ENCODE data around the gene MAP3K14.
"Not testable (repeated sequence)": the region's sequence is repeated elsewhere in the genome, so short reads cannot be mapped to it uniquely, and the experiment has no call there.

The MAP3K14 gene

DNA sequence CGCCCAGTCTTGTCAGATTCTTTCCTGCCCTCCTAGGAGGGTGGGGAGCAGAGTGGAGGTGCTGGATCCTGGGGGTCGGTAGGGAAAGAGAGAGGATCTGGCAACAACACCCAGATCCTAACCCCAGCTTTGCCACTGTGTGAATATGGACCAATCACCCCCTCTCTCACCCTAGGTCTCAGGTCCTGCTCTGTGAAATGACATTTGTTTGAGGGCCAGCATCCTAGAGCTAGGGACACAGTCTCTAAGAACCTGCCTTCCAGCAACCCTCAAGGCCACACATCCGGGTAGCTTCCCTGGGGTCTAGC lies 28.4 kb upstream of the MAP3K14 start:
- TF ChIP-seq POLR2A (IDR thresholded peaks at IDR 0.05; ENCODE audit: low read length) = no peak
- no peak for TF ChIP-seq GATA1 (IDR thresholded peaks at IDR 0.05; ENCODE audit: low read depth, low read length)
- no peak for DNase-seq

GRCh38 chr17:45343967-45344664 lies 27.3 kb upstream of the MAP3K14 start:
- not testable (repeated sequence) for DNase-seq

DNA sequence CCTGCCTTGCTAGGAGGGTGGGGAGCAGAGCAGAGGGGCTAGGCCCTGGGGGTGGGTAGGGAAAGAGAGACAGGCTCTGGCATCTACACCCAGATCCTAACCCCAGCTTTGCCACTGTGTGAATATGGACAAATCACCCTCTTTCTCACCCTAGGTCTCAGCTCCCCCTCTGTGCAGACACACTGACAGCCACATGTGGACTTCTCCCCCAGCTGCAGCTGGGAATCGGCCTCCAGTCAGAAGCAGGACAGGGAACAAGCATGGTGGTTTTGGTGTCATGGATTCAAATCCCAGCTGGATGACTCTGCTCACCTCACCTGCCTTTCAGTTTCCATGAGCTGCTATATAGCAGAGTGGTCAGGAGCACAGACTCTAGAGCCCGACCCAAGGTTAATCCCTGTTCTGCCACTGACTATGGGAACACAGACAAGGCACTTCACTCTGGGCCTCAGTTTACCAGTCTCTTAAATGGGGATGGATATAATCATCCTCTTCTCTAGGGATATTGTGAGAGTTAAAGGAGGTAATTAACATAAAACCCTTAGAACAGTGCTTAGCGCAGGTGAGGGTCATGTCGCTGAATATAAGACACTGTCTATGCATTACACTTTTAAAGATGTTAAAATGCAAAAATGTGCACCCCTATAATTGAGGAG lies 26.2 kb upstream of the MAP3K14 start:
- no peak for DNase-seq
- TF ChIP-seq GATA1 (IDR thresholded peaks at IDR 0.05; ENCODE audit: low read depth, low read length) (no peak), POLR2A (IDR thresholded peaks at IDR 0.05; ENCODE audit: low read length) (no peak)

GRCh38 chr17:45342306-45342705 lies 25.5 kb upstream of the MAP3K14 start:
- no peak for DNase-seq
- no peak for TF ChIP-seq POLR2A (IDR thresholded peaks at IDR 0.05; ENCODE audit: low read length)
- no peak for TF ChIP-seq GATA1 (IDR thresholded peaks at IDR 0.05; ENCODE audit: low read depth, low read length)

DNA sequence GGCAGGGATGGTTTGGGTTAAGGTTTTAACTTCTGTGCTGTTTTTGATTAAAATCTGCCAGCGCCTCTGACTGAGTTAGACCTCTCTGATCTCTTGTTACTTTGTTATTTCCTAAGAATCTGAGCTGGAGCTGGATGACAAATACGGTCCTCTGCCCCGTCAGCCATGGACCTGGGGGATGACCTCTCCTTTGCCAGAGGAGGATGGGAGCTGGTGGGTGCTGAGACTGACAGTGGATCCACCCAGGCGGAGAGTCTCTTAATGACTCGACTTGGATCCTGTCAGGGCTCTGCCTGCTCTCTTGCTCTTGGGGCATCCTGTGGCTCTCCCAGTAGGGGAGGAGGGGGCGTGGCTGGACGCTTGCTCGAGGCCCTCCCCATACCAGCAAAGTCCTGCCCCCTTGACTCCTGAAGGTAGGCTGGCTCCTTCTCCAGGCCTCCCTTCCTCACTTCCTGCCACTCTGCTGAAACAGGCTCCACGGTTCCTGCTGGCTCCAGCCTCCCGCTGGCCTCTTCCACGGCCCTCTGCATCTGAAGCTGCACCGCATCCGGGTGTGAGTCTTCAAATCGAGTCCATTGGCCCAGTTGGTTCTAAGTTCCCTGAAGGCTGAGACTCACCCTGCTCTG lies 24.8 kb upstream of the MAP3K14 start:
- no peak for TF ChIP-seq GATA1 (IDR thresholded peaks at IDR 0.05; ENCODE audit: low read depth, low read length)
- TF ChIP-seq POLR2A (IDR thresholded peaks at IDR 0.05; ENCODE audit: low read length) = no peak
- DNase-seq = no peak

- TF ChIP-seq POLR2A (IDR thresholded peaks at IDR 0.05; ENCODE audit: low read length) = no peak
- no peak for TF ChIP-seq GATA1 (IDR thresholded peaks at IDR 0.05; ENCODE audit: low read depth, low read length)
- no peak for DNase-seq
These were observed 23.1 kb upstream of the MAP3K14 start for GRCh38 chr17:45339646-45340605.

GRCh38 chr17:45338996-45339535 lies 22.2 kb upstream of the MAP3K14 start:
- TF ChIP-seq POLR2A (IDR thresholded peaks at IDR 0.05; ENCODE audit: low read length) = no peak
- no peak for TF ChIP-seq GATA1 (IDR thresholded peaks at IDR 0.05; ENCODE audit: low read depth, low read length)
- DNase-seq = no peak

DNA sequence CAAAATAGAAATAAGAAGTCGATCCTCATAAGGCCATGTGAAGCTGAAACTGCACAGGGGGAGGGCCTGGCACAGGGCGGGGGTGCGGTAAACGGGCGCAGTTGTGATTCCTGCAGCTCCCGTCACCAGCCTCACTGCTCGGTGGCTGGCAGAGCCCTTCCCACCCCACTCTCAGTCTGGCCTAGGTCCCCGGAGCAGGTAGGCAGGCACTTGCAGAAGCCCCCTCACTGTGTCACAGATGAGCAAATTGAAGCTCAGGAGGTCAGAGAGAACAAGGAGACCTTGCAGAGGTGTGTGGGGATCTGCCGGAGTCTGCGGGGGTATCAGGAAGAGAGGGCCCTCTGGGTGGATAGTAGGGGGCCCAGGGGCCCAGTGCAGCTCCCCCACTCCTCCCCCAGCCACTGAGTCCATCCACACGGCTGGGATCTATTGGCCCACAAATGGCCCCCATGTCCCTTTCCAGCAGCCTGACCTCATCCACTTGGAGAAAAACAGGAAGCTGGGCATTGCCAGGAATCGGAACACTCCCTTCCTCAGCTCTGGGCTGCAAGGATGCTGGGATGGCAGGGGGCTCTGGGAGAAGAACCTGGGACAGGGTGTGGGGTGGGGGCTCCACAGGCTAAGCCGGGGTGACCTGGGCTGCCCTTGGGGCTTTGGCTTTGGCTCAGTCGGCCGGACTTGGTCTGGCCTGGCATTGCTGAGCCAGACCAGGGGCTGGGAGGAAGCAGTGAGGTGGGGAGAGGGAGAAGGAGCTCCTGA lies 21.4 kb upstream of the MAP3K14 start:
- DNase-seq = no peak
- TF ChIP-seq GATA1 (IDR thresholded peaks at IDR 0.05; ENCODE audit: low read depth, low read length) (no peak), POLR2A (IDR thresholded peaks at IDR 0.05; ENCODE audit: low read length) (no peak)

DNA sequence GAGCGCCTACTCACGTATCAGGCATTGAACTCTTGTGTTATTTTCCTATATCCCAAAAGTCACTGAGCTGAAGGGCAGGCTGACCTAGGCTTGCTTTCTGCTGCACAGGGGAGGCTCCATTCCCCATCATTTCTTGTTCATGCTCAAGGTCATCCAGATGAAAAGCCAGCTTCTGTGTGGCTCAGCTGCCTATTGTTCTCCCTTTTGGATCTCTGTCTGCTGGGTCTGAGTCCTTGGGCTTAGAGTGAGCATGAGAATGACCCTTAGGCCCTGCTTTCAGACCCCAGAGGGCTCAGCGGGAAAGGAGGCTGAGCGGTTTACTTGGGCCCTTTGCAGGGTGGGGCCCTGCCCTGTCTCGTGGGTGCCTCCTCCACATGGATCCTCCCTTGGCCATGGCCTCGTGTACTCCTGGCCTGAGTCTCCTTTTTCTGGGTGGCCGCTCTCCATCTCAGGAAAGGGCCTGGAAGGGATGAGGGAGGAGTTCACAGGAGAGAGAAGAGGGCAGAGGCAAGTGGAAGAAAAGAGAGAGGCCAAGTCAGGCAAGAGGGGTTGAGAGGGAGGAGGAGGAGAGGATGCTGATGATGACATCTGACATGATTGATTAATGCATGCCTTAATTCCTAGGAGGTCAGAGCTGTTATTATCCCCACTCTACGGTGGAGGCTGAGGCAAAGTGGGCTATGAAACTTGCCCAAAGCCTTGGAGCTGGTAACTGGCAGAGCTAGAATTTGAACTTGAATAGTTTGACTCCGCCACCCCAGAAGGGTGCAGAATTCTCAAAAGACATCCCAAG lies 19.8 kb upstream of the MAP3K14 start:
- TF ChIP-seq GATA1 (IDR thresholded peaks at IDR 0.05; ENCODE audit: low read depth, low read length) (no peak), POLR2A (IDR thresholded peaks at IDR 0.05; ENCODE audit: low read length) (no peak)
- DNase-seq = no peak

- TF ChIP-seq POLR2A (IDR thresholded peaks at IDR 0.05; ENCODE audit: low read length) (no peak), GATA1 (IDR thresholded peaks at IDR 0.05; ENCODE audit: low read depth, low read length) (no peak)
- no peak for DNase-seq
These were observed 18.9 kb upstream of the MAP3K14 start for GRCh38 chr17:45335721-45336120.

GRCh38 chr17:45334701-45335677 lies 18.2 kb upstream of the MAP3K14 start:
- TF ChIP-seq GATA1 (IDR thresholded peaks at IDR 0.05; ENCODE audit: low read depth, low read length) (no peak), POLR2A (IDR thresholded peaks at IDR 0.05; ENCODE audit: low read length) (no peak)
- DNase-seq = no peak
